RPMI8226 (cell line): ENCODE measurements around the gene PPTC7.
"Not testable (repeated sequence)": the region's sequence is repeated elsewhere in the genome, so short reads cannot be mapped to it uniquely, and the experiment has no call there.

Experiments
- DNase-seq: peaks from one replicate; pipeline ENCODE4 v3.0.0-alpha.2; 2015

Gene PPTC7

GRCh38 chr12:110560946-110561345 is 22.2 kb downstream of the PPTC7 start:
- no peak for DNase-seq

GRCh38 chr12:110560048-110560447 is 23.1 kb downstream of the PPTC7 start:
- DNase-seq = no peak

- DNase-seq = not testable (repeated sequence)
Observed at GRCh38 chr12:110558945-110559344, 24.2 kb downstream of the PPTC7 start.

GRCh38 chr12:110557300-110557699 is 25.8 kb downstream of the PPTC7 start:
- no peak for DNase-seq

- DNase-seq = no peak
Observed at GRCh38 chr12:110556705-110557104, 26.4 kb downstream of the PPTC7 start.

- DNase-seq = no peak
Observed at GRCh38 chr12:110555577-110556406, 27.3 kb downstream of the PPTC7 start.

- no peak for DNase-seq
Observed at GRCh38 chr12:110554184-110554583, 28.9 kb downstream of the PPTC7 start.

- DNase-seq = no peak
Observed at GRCh38 chr12:110550981-110551380, 32.1 kb downstream of the PPTC7 start.

- DNase-seq = no peak
Observed at GRCh38 chr12:110549716-110550115, 33.4 kb downstream of the PPTC7 start.

- DNase-seq = no peak
Observed at GRCh38 chr12:110548678-110549077, 34.4 kb downstream of the PPTC7 start.

- DNase-seq = no peak
Observed at GRCh38 chr12:110547090-110547489, 36.0 kb downstream of the PPTC7 start.

GRCh38 chr12:110546339-110546738 is 36.8 kb downstream of the PPTC7 start:
- no peak for DNase-seq

- no peak for DNase-seq
Observed at GRCh38 chr12:110545812-110546211, 37.3 kb downstream of the PPTC7 start.

- DNase-seq = not testable (repeated sequence)
Observed at GRCh38 chr12:110545259-110545658, 37.9 kb downstream of the PPTC7 start.

GRCh38 chr12:110543965-110544364 is 39.2 kb downstream of the PPTC7 start:
- DNase-seq = no peak

- no peak for DNase-seq
Observed at GRCh38 chr12:110543252-110543959, 39.7 kb downstream of the PPTC7 start.

- no peak for DNase-seq
Observed at GRCh38 chr12:110540048-110540447, 43.1 kb downstream of the PPTC7 start.

GRCh38 chr12:110538869-110539622 is 44.1 kb downstream of the PPTC7 start:
- no peak for DNase-seq

GRCh38 chr12:110537605-110538409 is 45.3 kb downstream of the PPTC7 start:
- no peak for DNase-seq

- DNase-seq = no peak
Observed at GRCh38 chr12:110536834-110537604, 46.1 kb downstream of the PPTC7 start.

- DNase-seq = no peak
Observed at GRCh38 chr12:110534811-110535210, 48.3 kb downstream of the PPTC7 start.

- no peak for DNase-seq
Observed at GRCh38 chr12:110533607-110534006, 49.5 kb downstream of the PPTC7 start.
